Measurements from ENCODE around the gene ZDHHC8. TPM values are rescaled to one million over a fixed set of nuclear protein-coding genes. Genes with fewer than 3 reads are reported as not detected.

Gene ZDHHC8
- total and polyA plus RNA-seq, 12 donors: 5.7 to 109 (median 36.1) TPM

GRCh38 chr22:20193761-20194494 is 62.3 kb downstream of the ZDHHC8 start:
- no peaks in the 10 kb centered on the region for H3K4me1 ChIP-seq (replicated peaks in 1 of 2)

GRCh38 chr22:20194681-20195593 is 63.3 kb downstream of the ZDHHC8 start:
- 75 to 87% (median 82%) methylated on average over 3 to 15 of the region's 15 CpGs for WGBS, 4 donors
- intact Hi-C loops (cut with DNase I): no loop called here
- Histone ChIP-seq H3K36me3 (replicated peaks in 1 of 2) (no peaks in the 10 kb centered on the region), H3K4me3 (no peak overlapping the region), H3K27ac (no peak overlapping the region), H3K4me1 (replicated peaks in 1 of 2) (no peaks in the 10 kb centered on the region), H3K27me3 (no peaks in the 10 kb centered on the region), H3K9me3 (replicated peaks in 1 of 3) (no peaks in the 10 kb centered on the region)
- no peak for TF ChIP-seq POLR2A (IDR thresholded peaks at IDR 0.05)
- TF ChIP-seq CTCF (IDR thresholded peaks at IDR 0.05): no peak
- no peak for DNase-seq

More at GRCh38 chr22:20193761-20194494, 62.3 kb downstream of the ZDHHC8 start:
- no peak for DNase-seq
- Histone ChIP-seq H3K36me3 (replicated peaks in 1 of 2) (no peaks in the 10 kb centered on the region), H3K9me3 (replicated peaks in 1 of 3) (no peaks in the 10 kb centered on the region), H3K4me3 (no peak overlapping the region), H3K27me3 (no peaks in the 10 kb centered on the region), H3K27ac (no peak overlapping the region)
- WGBS, 4 donors: 79 to 96% (median 88%) methylated on average over 7 to 17 of the region's 17 CpGs
- TF ChIP-seq CTCF (IDR thresholded peaks at IDR 0.05): no peak
- intact Hi-C loops (cut with DNase I): no loop called here

GRCh38 chr22:20196094-20196842 is 64.7 kb downstream of the ZDHHC8 start:
- Histone ChIP-seq H3K4me1 (replicated peaks in 1 of 2) (no peaks in the 10 kb centered on the region), H3K27me3 (no peaks in the 10 kb centered on the region), H3K4me3 (no peak overlapping the region), H3K36me3 (replicated peaks in 1 of 2) (no peaks in the 10 kb centered on the region), H3K27ac (no peak overlapping the region), H3K9me3 (replicated peaks in 1 of 3) (no peaks in the 10 kb centered on the region)
- WGBS, 4 donors: 78 to 85% (median 80%) methylated on average over 6 to 19 of the region's 19 CpGs
- TF ChIP-seq CTCF (IDR thresholded peaks at IDR 0.05) (no peak), POLR2A (IDR thresholded peaks at IDR 0.05) (no peak)
- intact Hi-C loops (cut with DNase I): no loop called here
- DNase-seq: no peak

MicroRNA genes within 50 kb of the gene (microRNA counts, 767-probe panel; counts per million panel counts)
- 0 counts per million in 2 donors for microRNA hsa-miR-1306-3p

Small RNAs within 50 kb of the gene (microRNA-seq; reads per million reads assigned to microRNA genes)
- 0 to 0.38 (median 0.28) reads per million in 3 donors for gene MIR6816

Small RNAs within 50 kb of the gene (small RNA-seq; reads per million reads assigned to genes)
- gene MIR6816 (0 to 0.12 reads per million in 2 donors), gene RF00599 (0 reads per million in 2 donors)

Other genes with a start within 250 kb of the ZDHHC8 start
- 100 to 1,000 TPM; 268 to 743 (median 469) TPM for gene COMT, start 190.0 kb upstream of the ZDHHC8 start, total RNA-seq
- gene COMT, start 190.0 kb upstream of the ZDHHC8 start, polyA plus RNA-seq: 100 to 1,000 TPM in 1 of 3 donors, 10 to 100 TPM in 2; 51.3 to 220 (median 65.5) TPM
- 10 to 100 TPM; 41.7 to 74.2 (median 57.9) TPM for gene TXNRD2, start 190.0 kb upstream of the ZDHHC8 start, total RNA-seq
- 100 to 1,000 TPM in 2 of 3 donors, 10 to 100 TPM in 1; 39.6 to 171 (median 148) TPM for gene TXNRD2, start 190.0 kb upstream of the ZDHHC8 start, polyA plus RNA-seq
- gene ARVCF, start 115.0 kb upstream of the ZDHHC8 start, total RNA-seq: 10 to 100 TPM in 6 of 9 donors, 1 to 10 TPM in 3; 8.4 to 46.1 (median 18.4) TPM
- gene ARVCF, start 115.0 kb upstream of the ZDHHC8 start, polyA plus RNA-seq: 10 to 100 TPM in 2 of 3 donors, 1 to 10 TPM in 1; 1.2 to 74.8 (median 18.8) TPM
- 10 to 100 TPM; 36.3 to 87.0 (median 46.0) TPM for gene TANGO2, start 110.7 kb upstream of the ZDHHC8 start, total RNA-seq
- 10 to 100 TPM; 25.1 to 42.6 (median 38.5) TPM for gene TANGO2, start 110.7 kb upstream of the ZDHHC8 start, polyA plus RNA-seq
- gene DGCR8, start 51.6 kb upstream of the ZDHHC8 start, total RNA-seq: 10 to 100 TPM in 8 of 9 donors, 1 to 10 TPM in 1; 7.2 to 32.2 (median 21.6) TPM
- 10 to 100 TPM; 16.3 to 31.0 (median 25.9) TPM for gene DGCR8, start 51.6 kb upstream of the ZDHHC8 start, polyA plus RNA-seq
- 100 to 1,000 TPM in 6 of 9 donors, 10 to 100 TPM in 3; 71.4 to 346 (median 136) TPM for gene RANBP1, start 15.7 kb upstream of the ZDHHC8 start, total RNA-seq
- gene RANBP1, start 15.7 kb upstream of the ZDHHC8 start, polyA plus RNA-seq: 100 to 1,000 TPM in 1 of 3 donors, 10 to 100 TPM in 2; 63.3 to 128 (median 70.1) TPM
- 10 to 100 TPM; 43.5 to 90.3 (median 66.2) TPM for gene TRMT2A, start 14.6 kb upstream of the ZDHHC8 start, total RNA-seq
- gene TRMT2A, start 14.6 kb upstream of the ZDHHC8 start, polyA plus RNA-seq: 100 to 1,000 TPM in 2 of 3 donors, 10 to 100 TPM in 1; 22.4 to 283 (median 168) TPM
- 1 to 10 TPM in 2 of 9 donors, under 1 TPM in 6, not detected in 1; 0.30 to 1.6 (median 0.65) TPM for gene CCDC188, start 19.3 kb downstream of the ZDHHC8 start, total RNA-seq
- 10 to 100 TPM in 1 of 3 donors, 1 to 10 TPM in 1, not detected in 1; 2.9 to 19.0 TPM for gene CCDC188, start 19.3 kb downstream of the ZDHHC8 start, polyA plus RNA-seq
- 10 to 100 TPM in 1 of 9 donors, 1 to 10 TPM in 5, under 1 TPM in 3; 0.35 to 18.8 (median 1.1) TPM for gene RTN4R, start 136.5 kb downstream of the ZDHHC8 start, total RNA-seq
- gene RTN4R, start 136.5 kb downstream of the ZDHHC8 start, polyA plus RNA-seq: 1 to 10 TPM in 2 of 3 donors, under 1 TPM in 1; 0.35 to 1.9 (median 1.1) TPM
- gene DGCR6L, start 188.3 kb downstream of the ZDHHC8 start, total RNA-seq: 100 to 1,000 TPM in 3 of 9 donors, 10 to 100 TPM in 6; 43.7 to 159 (median 70.8) TPM
- 100 to 1,000 TPM in 1 of 3 donors, 10 to 100 TPM in 2; 12.1 to 107 (median 96.2) TPM for gene DGCR6L, start 188.3 kb downstream of the ZDHHC8 start, polyA plus RNA-seq